Retinal pigment epithelial cell (primary cell): Measurements from ENCODE around the gene MSN.

Experiments used
- DNase-seq: peaks from one replicate; pipeline ENCODE4 v3.0.0-alpha.2; 2010; ENCODE audit warnings: low read depth
- H3K4me3 ChIP-seq: 2 replicates; pipeline ENCODE4 v1.5.1; 2011; ENCODE audit warnings: mild to moderate bottlenecking, low read length, control low read depth, moderate library complexity
- TF ChIP-seq, protein P1 (sequence below): conservative IDR thresholded peaks from 2 replicates; pipeline ENCODE4 v1.5.1; 2011; ENCODE audit warnings: low read depth, low read length, control low read depth, inconsistent platforms

MSN gene

DNA sequence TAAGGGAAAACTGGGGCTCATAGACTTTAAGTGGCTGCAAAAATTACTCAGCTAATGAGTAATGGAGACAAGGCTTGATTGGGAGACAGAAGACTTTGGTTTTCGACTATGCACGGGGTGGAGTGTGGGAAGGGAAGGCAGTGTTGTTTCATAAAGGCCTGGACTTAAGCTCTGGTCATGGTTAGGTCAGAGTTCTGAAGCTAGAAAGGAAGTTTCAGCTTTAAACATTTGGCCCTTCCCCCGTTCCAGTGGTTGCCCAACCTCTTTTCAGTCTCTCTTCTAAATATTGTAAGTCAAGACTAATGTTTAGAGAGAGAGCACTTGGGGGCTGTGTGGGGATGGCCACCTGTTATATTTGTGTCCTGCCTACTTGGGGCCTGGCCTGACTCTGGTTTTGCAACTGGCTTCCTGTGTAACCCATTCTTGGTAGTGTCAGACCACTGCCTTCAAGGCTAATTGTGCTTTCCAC, 21.0 kb downstream of the MSN start:
- TF ChIP-seq, protein P1, sequence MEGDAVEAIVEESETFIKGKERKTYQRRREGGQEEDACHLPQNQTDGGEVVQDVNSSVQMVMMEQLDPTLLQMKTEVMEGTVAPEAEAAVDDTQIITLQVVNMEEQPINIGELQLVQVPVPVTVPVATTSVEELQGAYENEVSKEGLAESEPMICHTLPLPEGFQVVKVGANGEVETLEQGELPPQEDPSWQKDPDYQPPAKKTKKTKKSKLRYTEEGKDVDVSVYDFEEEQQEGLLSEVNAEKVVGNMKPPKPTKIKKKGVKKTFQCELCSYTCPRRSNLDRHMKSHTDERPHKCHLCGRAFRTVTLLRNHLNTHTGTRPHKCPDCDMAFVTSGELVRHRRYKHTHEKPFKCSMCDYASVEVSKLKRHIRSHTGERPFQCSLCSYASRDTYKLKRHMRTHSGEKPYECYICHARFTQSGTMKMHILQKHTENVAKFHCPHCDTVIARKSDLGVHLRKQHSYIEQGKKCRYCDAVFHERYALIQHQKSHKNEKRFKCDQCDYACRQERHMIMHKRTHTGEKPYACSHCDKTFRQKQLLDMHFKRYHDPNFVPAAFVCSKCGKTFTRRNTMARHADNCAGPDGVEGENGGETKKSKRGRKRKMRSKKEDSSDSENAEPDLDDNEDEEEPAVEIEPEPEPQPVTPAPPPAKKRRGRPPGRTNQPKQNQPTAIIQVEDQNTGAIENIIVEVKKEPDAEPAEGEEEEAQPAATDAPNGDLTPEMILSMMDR, result no peak
- no peak overlapping the region for H3K4me3 ChIP-seq
- no peak for DNase-seq

- no peak overlapping the region for H3K4me3 ChIP-seq
- TF ChIP-seq, protein P1, result no peak
- no peak for DNase-seq
Measured at GRCh38 chrX:65689377-65689776, 21.9 kb downstream of the MSN start.

DNA sequence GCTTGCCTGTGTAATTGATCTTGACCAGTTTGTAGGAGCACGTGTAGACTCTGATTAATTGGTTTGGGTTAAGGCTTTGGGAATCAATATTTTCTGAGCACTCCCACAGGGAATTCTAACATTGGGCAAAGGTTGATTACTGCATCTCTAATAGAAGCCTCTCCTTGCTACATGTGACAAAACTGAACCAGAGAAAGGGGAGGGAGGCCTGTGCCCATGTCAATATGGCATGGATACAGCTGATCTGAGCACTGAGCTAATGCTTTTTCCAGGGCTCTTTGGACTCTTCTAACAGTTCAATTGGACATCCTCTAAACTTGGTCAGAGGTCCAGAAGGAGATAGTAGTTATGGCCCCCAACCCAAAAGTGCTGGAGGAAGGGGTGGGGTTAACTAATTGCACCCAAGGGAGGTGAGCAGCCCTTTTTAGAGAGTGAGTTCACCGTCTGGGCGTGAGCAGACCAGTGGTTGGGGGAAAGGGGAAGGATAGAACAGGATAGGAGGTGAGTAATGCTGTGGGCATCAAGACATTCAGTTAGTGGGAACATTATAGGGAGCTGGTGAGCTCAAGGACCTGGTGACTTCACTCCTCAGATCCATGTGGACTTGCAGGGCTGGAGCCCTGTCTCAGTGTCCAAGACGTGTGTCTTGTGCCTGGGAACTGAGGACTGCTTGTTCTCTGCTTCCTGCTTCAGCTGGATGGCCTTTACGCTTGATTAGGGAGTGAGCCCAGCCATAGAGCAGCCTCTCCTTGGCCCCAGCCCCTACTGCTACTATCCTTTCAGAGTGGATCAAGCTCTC, 22.8 kb downstream of the MSN start:
- no peak overlapping the region for H3K4me3 ChIP-seq
- DNase-seq, result no peak
- TF ChIP-seq, protein P1, result no peak

DNA sequence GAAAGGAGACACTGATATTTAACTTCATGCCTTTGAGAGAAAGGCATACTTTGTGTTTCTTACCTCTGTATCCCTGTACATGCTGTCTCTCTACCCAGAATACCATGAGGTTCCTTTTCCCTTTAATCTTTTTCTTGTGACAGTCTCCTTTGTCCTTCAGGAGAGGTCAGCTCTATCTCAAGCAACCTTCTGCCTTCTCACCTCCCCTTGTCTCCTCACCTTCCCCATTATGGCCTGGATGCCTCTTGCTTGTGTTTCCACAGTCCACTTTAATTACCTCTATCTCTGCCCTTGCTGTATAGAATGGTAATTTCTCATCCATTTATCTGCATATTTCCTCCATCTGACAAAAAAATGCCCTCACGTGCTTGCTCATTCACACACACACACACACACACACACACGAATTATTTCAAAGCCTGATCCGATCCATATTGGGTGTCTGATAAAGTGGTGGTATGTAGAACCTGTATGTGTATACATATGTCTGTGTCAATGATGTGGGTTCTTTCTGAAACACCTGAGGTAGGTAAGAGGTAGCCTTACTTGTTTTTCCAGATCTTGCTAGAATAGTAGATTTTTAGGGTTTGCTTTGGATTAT, 28.5 kb downstream of the MSN start:
- TF ChIP-seq, protein P1, result no peak
- DNase-seq, result no peak
- H3K4me3 ChIP-seq, result no peak overlapping the region

DNA sequence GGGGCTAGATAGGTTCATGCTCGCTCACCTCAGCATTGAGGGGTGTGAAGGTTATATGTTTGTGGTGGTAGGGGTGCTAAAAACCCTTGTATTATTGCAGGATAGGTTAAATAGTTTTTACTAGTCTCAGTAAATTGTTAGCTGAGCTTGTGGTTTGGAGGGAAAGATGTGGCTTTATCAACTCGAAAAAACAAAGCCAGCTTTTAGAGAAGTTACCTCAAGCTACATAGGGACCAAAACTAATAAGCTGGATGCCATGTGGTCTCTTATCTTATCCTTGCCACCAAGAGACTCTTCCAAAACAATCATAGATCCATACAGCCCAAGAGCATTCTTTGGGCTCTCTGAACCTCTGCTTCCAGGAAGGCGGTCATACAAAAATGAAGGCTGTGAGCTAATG, 29.2 kb downstream of the MSN start:
- no peak overlapping the region for H3K4me3 ChIP-seq
- DNase-seq, result no peak
- TF ChIP-seq, protein P1, result no peak

DNA sequence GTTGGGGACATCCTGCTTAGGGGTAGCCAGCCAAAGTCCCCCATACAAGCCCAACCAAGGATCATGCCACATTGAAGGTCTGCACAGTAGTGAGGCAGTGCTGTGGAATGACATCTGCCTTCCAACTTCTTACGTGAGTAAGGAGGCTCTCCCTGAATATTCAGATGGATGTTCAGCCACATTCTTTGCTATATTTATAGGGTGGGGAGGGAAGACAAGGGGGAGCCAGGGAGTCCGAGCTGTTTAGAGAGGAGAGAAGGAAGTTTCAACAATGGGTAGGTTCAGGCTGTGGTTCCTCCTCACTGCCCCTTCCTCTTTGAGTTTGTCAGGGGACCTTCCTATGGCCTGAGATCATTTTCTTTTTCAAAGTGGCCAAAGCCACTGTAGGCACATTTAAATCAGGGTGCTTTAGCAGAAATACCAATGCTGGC, 29.8 kb downstream of the MSN start:
- DNase-seq, result no peak
- no peak overlapping the region for H3K4me3 ChIP-seq
- TF ChIP-seq, protein P1, result no peak
